GM19023 (cell line): ENCODE results near the gene BLMH.

ENCODE experiments used
- ATAC-seq: cut with Tn5 transposase; IDR thresholded peaks from one replicate; pipeline ENCODE4 v1.9.1; 2021; ENCODE audit warnings: mild to moderate bottlenecking, moderate library complexity; ENCODE audit not compliant: unreplicated experiment

BLMH gene

DNA sequence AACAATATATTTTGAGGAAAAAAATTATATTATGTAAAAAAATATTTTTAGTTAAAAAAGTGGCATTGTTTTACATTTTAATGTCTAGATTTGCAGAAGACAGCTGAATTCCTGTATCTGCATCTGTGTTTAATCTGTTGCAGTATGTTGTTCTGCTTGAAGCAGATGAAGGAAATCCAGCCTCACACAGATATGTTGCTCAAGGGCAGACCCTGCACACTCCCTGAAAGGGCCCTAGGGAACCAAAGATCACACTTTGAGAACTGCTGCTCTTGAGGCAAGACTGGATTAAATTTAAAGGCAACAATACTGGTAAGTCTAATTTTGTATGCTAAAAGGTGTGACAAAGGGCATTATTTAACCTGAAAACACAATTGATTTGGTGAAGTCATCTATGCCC, 39.8 kb downstream of the BLMH start:
- ATAC-seq = no peak

DNA sequence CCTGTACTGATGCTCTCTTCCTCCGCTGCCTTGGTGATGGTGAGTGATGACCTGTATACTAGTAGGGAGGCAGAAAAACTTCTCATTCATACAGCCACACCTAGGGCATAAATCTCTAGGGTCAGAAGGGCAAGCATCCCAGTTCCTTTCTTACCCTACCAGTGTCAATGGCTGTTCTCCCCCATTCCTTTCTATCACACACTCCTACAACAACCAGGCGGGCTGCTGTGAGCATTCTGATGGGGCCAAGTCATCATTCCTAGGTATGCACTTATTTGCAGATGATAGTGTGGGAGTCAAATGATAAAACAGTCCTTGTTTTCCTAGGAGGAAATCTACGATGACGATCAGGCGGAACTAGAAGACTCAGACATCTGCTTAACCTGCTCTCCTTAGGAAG, 42.3 kb downstream of the BLMH start:
- ATAC-seq = no peak

DNA sequence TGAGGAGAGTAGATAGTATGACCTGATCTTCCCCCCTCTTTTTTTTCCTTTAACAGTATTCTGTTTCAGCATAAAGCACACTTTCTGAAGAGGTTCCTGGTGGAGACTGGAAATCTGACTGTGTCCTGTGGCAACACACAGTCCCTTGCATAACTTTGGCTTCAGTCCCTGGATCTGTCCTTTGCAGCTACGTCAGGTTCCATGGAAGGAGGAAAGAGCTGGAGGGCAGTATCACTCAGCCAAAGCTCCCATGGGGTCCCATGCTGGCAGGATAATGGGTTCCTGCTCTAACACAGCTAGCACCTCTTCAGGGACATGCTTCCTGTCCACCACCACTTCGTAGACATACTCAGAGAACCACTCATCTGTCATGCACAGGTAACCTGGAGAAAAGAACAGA, 43.0 kb downstream of the BLMH start:
- no peak for ATAC-seq

- no peak for ATAC-seq
Observed at GRCh38 chr17:30246460-30246859, 45.3 kb downstream of the BLMH start.

GRCh38 chr17:30244853-30245385, 46.8 kb downstream of the BLMH start:
- no peak for ATAC-seq

- ATAC-seq = no peak
Observed at GRCh38 chr17:30243568-30243967, 48.2 kb downstream of the BLMH start.

- no peak for ATAC-seq
Observed at GRCh38 chr17:30243002-30243401, 48.7 kb downstream of the BLMH start.

- ATAC-seq = no peak
Observed at GRCh38 chr17:30241051-30241450, 50.7 kb downstream of the BLMH start.

- ATAC-seq = no peak
Observed at GRCh38 chr17:30240177-30240576, 51.6 kb downstream of the BLMH start.

DNA sequence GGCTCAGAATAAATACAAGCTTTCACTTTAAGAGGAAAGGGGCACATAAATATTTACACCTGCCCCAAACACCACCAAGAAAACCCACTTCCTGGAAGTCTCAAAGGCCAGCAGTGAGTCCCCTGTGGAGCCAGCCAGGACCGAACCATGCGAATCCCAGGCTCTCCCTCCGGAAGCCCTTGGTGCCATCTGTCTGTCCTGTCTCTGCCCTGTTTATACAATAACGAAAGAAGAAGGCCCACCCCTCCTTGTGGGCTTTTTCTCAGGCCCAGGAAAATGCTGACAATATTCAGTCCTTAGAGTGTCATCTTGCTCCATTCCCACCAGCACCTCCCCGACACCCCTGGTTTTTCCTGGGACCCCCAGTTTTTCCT, 52.7 kb downstream of the BLMH start:
- ATAC-seq = no peak

- ATAC-seq = no peak
Observed at GRCh38 chr17:30238387-30239088, 53.2 kb downstream of the BLMH start.

DNA sequence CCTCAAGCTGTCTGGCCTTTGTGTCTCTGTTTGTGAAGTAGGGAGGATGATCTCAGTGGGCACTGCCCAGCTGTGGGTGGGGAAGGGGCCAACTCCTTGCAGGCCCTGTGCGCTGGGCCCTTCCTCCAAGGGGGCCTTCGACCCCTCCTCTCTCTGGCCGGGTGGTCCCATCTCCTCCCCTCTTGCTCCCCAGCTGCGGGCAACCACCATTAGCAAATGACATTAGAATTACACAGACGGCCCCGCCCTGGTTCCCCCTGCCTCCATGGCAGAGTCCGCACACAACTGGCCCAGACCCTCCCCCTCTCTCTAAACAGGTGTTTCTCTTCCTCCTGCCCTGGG, 53.8 kb downstream of the BLMH start:
- ATAC-seq = no peak

DNA sequence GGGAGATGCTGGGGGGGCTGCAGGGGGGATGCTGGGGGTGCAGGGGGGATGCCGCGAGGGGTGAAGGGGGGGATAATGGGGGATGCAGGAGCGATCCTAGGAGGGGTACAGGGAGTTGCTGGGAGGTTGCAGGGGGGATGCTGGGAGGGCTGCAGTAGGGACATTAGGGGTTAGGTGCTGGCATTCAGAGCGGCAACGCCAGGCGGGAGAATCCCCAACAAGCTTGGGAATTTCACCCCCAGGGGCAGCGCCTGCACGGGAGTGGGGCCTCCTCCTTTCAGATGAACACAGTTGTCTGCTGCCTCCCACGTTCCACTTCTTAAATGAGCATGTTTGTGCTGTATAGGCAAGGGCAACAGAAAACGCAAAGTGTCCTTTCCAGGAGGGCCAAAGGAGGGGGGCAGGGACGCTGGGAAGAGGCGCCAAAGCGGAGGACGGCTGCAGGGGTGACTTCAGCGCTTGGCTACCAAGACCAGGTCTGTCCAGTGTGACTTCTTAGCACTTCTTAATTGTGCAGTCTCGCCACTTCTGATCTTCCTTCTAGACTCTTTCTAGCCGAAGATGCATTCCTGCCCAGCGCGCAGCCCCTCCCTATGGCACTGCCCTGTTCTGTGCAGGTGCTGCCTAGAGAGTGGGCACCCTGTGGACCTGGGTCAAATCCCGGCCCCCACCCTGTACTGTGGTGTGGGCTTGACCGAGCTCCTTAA, 54.3 kb downstream of the BLMH start:
- ATAC-seq = no peak

- no peak for ATAC-seq
Observed at GRCh38 chr17:30236766-30237165, 55.0 kb downstream of the BLMH start.

- no peak for ATAC-seq
Observed at GRCh38 chr17:30236297-30236624, 55.5 kb downstream of the BLMH start.

DNA sequence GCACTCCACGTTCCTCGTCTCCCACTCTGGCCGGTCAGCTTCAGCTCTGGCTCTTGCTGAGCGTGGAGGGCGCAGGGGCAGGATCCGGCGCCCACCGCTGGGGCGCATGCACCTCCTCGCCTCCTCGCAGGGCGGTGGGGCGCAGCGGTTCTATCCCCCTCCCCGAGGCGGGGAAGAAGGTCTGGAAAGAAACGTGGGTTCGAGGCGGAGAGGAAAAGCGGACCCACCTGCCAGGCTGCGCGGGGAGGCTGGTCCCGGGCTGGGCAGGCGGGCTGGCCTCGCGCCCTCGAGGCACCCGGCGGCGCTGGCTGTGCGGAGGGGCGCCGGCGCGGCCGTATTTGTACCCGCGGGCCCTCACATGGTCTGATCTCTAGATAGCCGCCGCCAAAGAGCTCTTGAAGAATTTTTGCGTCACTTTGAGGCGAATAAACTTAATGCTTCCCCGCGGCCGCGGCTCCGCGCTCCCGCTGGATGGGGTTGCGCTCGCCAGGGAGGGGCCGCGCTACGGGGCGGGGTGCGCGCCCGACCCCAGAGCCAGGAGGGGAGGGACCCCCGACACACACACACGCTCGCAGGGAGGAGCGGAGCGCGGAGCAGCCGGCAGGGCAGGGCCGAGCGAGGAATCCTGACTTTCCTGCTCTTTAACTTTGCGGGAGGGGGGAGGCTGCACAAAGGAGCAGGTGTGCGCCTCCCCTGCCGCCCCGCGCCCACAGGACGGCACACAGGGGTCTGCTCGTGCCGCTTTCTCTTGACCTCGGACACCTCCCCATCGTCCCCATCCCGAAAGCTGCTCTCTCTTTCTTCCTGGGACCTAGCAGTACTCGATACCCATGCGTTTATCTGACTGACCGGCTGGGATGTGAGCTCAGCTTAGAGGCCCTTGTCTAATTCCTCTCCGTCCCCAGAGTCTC, 56.1 kb downstream of the BLMH start, which contains the start of gene SLC6A4:
Gene SLC6A4, minus strand, starts transcription at position 312 of the 911 bp plus-strand sequence. CDS start 13,739 bp downstream, outside the sequence.
- no peak for ATAC-seq

- ATAC-seq = no peak
Observed at GRCh38 chr17:30234964-30235363, 56.8 kb downstream of the BLMH start.

DNA sequence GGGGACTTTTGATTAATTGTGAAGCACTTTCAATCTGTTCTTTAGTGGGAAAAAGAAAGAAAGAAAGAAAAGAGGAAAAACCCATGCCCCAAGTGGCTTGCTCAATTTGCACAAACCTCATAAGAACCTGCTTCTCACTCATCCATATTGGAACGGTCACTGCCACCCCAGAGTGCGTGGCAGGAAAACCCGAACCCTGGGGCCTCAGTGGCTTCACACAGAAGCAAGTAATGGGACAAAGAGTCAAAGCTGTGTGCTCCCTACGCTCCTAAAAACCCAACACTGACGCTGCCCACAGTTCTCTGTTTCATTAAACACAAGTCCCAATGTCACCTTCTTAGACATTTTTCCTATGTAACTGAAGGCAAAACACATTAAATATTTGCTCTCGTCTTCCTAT, 57.4 kb downstream of the BLMH start:
- ATAC-seq = no peak

DNA sequence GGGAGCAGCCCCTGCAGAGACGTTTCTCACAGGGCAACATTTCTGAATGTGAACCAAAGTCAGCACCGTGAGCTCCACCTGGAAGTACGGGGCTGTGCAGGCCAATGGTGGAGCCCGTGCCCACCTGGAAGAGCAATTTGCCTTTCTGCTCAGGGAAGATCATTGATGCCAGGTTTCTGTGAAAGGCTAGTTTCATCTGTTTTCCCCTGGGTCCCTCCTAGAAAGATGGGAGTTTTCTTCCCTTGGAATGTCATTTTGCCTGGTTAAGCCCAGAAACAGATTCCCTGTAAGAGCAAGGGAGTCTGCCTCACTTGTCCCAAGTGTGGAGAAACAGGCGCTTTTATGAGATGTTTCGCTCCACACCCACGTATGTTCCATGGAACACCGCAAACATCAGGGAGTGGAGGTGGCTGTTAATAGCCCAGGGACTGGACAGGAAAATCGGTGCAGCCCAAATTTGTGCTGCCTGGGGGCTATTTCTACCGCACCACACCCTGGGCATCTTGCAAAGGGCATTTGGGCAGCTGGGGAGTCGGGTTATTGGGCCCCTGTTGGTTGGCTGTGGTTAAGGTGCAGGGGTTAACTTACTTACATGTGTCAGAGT, 58.8 kb downstream of the BLMH start:
- ATAC-seq = no peak

GRCh38 chr17:30232015-30232823, 59.5 kb downstream of the BLMH start:
- ATAC-seq = no peak
